Neural progenitor cell (in vitro differentiated cells): ENCODE data around the gene DSE.

Source experiments
- CTCF ChIP-seq: fragments of 200-600 bp; sonication (generic); IDR thresholded peaks from 2 replicates; pipeline ENCODE4 v1.5.1; 2017; ENCODE audit warnings: antibody characterized with exemption, mild to moderate bottlenecking
- EZH2phosphoT487 ChIP-seq: fragments of 200-600 bp; sonication (generic); IDR thresholded peaks from 2 replicates; pipeline ENCODE4 v1.6.1; 2017; ENCODE audit warnings: antibody characterized with exemption

DNA sequence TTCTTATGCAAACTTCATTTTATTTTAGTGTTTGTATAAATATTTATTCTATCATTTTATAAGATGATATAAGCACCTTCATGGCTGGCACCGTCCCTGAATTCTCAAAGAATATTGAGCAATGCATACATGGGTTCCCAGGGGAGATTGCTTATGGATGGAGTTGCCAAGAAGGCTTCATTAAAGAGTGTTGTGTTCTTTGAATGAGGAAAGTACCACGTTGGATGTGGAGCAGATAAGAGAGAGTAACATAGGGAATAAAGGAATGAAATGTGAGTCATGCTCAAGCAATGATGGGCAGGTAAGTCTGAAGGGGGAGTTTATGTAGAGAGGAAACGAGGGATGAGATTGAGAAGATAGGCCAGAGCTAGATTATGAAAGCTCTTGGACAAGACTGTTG lies 10.3 kb downstream of the DSE start:
- TF ChIP-seq EZH2phosphoT487 = no peak
- TF ChIP-seq CTCF = no peak
